ENCODE data around the gene FEM1B.

FEM1B gene

DNA sequence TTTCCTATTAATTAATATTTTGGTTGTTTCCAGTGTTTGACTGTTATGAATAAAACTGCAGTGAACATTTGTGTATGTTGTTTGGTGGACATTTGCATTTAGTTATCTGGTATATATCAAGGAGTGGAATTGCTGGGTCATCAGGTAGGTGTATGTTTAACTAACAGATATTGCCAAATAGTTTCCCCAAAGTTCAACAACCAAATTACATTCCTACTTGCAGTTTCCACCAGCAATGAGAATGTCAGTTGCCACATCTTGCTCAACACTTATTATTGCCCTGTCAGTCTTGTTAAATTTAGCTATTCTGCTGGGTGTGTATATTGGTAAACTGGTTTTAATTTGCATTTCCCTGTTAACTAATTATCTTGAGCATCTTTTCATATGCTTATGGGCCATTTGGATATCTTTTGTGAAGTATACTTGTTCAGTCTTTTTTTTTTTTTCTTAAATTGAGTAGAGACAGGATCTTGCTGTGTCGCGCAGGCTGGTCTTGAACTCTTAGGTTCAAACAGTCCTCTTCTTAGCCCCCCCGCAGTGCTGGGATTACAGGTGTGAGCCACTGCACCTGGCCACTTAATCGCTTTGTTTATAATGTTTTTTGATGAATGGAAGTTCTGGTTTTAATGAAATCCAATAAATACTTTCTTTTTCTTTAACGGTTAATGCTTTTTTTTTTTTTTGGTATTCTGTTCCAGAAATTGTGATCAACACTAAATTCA lies 7.9 kb downstream of the FEM1B start:
- no peak for DNase-seq (ENCODE audit: low read depth)

DNA sequence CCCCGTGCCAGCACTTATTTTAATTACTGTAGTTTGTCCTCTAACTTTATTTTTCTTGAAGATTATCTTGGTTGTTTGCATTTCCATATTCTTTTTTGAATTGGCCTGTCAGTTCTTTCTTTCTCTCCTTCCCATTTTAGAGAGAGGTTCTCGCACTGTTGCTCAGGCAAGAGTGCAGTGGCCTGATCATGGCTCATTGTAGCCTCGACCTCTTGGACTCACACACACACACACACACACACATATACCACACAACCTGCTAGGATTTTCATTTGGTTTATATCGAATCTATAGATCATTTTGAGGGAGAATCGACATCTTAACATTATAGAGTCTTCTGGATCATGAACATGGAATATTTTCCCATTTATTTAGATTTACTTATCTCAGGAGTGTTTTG lies 8.7 kb downstream of the FEM1B start:
- no peak for DNase-seq (ENCODE audit: low read depth)

DNA sequence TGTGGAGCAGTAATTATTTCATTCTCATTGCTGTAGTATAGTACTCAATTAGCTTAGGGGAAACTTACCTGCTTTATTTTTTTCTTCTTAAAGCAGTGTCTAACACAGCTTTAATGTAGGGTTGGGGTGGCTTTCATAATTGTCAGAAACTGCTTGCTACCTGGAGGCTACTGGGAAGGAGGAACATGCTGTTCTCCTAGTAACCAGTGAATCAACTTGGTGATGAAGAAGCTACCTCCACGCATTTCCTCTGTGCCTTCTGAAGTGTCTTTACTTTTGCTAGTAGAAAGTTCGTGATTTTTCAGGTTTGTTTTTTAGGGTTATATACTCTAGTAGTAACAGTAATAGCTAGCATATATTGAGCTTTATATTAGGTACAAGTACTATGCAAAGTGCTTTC lies 11.5 kb downstream of the FEM1B start:
- no peak for DNase-seq (ENCODE audit: low read depth)

DNA sequence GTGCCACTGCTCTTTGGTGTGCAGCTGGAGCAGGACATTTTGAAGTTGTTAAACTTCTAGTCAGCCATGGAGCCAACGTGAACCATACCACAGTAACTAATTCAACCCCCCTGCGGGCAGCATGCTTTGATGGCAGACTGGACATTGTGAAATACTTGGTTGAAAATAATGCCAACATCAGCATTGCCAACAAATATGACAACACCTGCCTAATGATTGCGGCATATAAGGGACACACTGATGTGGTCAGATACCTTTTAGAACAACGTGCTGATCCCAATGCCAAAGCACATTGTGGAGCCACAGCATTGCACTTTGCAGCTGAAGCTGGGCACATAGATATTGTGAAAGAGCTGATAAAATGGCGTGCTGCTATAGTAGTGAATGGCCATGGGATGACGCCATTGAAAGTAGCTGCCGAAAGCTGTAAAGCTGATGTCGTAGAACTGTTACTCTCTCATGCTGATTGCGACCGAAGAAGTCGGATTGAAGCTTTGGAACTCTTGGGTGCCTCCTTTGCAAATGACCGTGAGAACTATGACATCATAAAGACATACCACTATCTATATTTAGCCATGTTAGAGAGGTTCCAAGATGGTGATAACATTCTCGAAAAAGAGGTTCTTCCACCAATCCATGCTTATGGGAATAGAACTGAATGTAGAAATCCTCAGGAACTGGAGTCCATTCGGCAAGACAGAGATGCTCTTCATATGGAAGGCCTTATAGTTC lies 12.2 kb downstream of the FEM1B start:
- DNase-seq (ENCODE audit: low read depth): no peak

DNA sequence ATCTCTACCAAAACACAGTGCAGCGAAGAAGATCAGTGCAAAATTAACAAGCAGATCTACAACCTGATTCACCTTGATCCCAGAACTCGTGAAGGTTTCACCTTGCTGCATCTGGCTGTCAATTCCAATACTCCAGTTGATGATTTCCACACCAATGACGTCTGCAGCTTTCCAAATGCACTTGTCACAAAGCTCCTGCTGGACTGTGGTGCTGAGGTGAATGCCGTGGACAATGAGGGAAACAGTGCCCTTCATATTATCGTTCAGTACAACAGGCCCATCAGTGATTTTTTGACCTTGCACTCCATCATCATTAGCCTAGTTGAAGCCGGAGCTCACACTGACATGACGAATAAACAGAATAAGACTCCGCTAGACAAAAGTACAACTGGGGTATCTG lies 13.2 kb downstream of the FEM1B start:
- no peak for DNase-seq (ENCODE audit: low read depth)

DNA sequence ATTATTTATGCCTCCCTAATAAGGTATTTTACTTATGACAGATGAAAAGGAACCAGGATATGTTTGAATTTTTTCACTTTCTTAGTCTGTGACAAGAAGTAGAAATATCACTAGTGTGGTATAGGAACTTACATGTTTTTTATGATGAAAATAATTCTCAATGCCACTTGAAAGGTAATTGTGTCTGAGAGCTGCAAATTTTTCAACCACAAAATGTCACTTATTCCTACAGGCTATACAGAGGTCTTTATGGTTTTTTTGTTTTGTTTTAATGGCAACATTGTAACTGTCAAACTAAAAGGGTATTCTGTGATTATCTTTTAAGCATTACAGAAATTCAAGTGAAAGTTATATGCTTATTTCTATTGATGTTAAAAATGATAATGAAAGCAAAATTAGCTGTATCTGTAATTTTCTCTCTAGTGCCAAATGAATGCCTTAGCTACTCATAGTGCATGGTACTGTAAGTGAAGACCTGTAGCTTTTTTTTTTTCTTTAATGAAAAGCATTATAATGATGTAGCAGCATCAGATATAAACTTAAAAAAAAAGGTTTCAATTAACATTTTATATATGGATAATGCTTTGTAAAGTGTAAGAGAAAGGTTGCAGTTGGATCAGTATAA lies 14.7 kb downstream of the FEM1B start:
- DNase-seq (ENCODE audit: low read depth): no peak

DNA sequence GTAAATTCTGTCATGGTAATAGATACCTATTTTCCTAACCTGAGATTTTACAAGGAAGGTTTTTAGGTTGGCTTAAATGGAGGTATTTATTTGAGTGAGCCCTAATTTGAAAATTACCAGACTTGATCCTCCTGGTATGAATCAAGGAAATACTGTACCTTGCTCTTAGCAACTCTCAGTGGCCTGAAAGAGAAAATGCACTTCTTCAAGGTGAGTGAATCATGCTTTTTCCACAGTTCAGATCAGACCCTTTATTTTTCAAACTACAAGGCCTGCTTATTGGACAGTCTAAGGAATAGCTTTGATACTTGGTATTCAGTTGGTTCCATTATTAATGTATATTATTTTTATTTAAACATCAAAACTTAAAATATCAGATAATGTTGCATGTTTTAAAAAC lies 15.4 kb downstream of the FEM1B start:
- no peak for DNase-seq (ENCODE audit: low read depth)

DNA sequence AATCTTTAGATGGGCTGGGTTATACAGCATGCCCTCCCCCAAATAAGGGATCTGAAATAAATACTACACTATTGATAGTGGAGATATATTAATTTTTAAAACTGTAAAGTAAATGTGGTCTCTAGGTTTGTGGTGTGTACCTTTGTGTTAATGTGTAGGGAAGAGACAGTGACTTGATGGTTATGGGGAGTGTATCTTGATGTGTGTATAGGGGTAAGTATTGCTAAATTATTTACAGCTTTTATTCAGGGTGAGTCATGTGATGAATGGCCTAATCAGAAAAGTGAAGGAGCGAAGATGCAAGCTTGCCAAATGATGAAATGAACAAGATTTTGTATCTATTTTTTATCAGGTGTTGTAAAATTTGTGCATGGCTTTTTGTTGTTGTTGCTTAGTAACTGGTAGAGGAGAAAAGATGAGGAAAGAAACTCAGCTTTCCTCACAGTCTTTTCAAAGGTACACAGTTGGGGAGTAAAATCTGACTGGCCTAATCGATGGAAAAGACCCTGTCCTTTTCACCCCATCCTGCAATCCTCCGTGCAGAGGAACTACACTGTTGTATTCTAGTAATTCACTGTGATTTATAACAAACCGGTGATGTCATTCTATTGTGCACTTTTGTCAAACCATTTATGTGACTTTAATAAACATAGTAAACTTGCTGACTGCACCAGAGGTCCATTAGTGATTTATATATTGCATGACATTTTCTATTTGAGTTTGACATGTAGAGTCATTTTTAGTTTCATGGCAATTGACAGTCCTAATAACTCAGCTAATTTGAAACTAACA lies 17.7 kb downstream of the FEM1B start:
- DNase-seq (ENCODE audit: low read depth): no peak

DNA sequence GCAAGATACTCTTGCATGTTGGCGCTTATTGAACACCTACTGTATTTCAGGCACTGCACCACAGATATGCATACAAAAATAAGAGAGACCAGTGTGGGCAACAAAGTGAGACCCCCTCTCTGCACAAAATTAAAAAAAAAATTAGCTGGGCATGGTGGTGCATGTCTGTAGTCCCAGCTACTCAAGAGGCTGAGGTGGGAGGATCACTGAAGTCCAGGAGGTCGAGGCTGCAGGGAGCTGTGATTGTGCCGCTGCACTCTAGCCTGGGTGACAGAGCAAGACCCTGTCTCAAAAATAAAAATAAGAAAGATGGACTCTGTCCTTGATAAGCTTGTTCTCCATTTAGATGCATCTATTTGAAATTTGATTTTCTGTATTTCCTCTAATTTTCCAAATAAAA lies 20.8 kb downstream of the FEM1B start:
- no peak for DNase-seq (ENCODE audit: low read depth)

DNA sequence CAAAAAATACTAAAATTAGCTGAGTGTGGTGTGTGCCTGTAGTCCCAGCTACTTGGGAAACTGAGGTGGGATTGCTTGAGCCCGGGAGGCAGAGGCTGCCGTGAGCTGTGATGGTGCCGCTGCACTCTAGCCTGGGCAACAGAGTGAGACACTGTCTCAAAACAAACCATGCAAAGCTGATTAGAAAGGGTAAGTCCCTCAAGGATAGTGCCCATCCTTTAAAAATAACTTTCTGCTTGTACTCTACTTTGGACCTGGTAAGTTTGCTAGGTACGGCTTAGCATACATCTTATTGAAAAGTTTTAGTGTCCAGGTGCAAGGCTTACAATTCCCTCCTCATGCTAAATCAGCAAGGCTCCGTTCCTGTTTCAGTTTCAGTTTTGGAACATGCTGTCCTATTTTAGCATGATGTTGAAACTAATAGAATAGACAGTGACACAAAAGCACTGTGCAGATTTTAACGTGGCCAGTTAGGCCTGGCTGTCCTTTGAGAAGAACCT lies 21.4 kb downstream of the FEM1B start:
- DNase-seq (ENCODE audit: low read depth): no peak

DNA sequence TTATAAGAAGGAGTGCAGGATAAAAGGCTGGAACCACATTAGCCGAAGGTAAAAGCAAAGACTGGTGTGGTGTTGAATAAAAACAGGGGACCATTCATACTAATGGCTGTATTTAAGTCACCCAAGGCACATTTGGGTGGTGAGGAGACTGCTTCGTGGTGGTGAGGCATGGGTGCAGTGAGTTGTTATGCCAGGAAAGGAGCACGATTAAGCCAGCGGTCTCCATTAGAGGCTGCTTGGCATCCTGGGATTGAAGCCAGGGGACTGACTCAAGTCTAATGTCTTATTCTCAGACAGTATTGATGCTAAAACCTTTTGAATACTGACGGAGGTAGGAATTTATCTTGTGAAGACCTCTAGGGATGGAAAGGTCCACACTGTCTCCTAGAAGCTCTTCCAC lies 21.9 kb downstream of the FEM1B start:
- no peak for DNase-seq (ENCODE audit: low read depth)

DNA sequence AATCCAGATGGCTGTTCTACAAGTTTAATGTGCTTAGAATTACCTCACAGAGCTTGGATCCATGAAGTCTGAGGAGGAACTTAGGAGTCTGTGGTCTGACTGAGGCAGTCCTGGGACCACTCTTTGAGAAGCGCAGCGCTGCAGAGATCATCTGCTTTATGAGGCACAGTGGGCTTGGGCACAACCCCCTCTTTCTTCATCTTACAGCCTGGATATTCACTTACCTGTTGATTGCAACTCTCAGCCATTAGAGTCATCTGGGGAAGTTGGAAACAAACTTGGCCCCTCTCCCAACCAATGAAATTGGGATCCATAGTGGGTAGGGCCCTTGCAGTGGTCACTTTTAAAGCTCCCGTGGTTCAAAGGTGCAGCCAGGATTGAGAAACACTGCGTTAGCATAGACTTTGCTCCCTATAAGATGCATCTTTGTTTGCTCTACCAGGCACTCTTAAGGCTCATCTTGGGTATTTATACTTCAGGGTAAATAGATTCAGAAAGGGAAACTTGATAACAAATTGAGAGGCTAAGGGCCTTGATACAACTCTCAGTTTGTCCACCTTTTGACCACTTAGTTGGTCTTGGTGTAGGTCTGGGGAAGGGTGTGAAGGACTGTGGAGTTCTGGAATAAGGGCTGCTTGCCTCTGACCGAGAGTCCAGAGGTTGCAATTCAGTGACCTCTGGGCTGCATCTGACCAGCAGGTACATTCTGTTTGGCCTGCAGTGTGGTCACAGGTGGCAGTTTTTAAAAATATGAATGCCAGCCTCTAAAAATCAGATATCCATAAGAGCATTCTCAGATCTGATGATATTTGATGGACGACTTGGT lies 22.8 kb downstream of the FEM1B start:
- DNase-seq (ENCODE audit: low read depth): no peak

DNA sequence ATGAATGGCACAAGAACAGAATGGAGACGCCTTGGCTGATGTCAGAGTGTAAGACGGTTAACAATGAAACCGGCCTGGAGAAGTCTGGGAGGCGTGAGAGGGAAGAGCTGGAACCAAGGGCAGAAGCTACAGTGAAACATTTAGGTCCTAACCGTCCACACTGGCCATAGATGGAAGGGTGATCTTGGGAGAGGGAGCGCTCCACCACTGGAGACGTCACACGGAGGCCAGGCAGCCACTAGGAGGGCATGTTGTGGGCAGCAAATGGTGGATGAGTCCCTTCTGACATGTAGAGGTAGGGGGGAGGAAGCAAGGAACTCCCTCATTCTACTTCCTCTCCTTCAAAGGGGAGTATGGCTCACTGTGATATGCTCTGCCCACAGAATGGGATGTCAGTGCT lies 23.8 kb downstream of the FEM1B start:
- DNase-seq (ENCODE audit: low read depth): no peak

DNA sequence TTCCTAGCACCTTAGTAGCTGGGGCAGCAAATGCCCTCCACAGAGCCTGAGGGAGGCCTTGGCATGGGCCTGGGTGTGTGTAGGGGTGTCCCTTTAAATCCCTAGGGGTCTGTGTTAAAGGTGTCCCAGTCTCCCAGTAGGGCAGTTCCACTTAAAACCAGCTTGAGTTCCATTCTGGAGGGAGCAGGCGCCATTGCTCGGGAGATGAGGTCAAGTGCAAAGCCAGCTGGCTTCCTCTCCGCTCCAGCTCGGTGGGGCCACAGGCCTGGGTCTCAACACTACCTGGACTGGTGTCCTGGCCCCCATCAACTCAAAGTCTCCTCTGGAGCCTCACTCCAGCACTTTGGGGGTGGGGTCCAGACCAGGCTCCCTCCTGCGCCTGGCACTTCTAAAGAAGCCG lies 25.2 kb downstream of the FEM1B start:
- DNase-seq (ENCODE audit: low read depth): no peak

DNA sequence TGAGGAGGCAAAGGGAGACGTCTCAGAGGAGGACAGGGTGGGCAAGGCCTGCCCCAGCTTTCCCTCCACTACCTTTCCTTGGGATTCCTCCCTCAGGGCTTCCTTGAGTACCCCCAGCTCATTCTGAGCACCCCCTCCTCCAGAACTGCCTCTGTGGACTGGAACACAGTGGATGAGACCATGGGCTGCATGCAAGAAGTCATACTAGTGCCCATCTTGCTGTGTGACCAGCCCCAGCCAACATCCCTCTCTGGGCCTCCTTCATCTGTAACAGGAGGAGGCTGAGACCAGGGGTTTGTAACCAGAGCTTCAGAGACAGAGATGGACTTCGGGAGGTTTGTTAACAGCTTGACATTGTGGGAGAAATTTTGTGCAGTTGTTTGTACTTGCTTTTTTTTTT lies 25.6 kb downstream of the FEM1B start:
- DNase-seq (ENCODE audit: low read depth): no peak

DNA sequence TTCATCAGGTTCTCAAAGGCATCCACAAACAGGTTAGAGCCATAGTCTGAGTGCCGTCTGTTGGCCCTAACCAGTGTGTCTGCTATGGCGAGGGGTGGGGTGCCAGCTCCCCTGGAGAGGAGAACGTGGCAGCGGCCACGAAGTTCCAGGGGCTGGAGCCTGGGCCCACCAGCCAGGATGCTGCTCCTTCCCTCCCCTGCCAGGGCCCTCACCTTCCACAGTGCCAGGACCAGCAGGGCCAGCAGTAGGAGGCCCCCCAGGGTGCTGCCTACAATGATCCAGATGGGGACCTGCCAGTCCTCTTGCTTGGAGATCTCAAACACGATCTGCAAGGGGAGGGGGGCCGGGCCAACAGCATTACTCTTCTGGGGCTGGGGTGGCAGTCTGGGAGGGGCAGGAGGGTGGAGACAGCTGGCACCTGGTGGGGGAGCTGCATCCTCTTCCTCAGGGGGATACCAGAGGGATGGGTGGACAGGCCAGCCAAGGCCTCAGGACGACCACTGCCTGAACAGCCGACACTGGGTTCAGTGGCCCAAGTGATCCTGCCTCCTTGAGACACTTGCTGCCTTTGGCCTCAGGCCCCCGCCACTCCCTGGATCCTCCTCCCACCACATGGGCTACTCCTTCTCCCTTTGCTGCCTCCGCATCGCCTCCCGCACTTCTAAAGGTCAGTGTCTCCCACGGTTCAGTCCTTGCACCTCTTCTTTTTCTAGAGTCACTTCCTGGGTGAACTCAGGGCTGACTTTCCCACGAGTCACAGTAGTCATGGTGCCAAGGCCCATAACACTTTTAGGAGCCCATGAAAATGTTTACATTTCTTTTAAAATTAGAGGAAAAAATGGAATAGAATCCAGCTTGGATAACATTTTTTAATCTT lies 26.3 kb downstream of the FEM1B start:
- no peak for DNase-seq (ENCODE audit: low read depth)

DNA sequence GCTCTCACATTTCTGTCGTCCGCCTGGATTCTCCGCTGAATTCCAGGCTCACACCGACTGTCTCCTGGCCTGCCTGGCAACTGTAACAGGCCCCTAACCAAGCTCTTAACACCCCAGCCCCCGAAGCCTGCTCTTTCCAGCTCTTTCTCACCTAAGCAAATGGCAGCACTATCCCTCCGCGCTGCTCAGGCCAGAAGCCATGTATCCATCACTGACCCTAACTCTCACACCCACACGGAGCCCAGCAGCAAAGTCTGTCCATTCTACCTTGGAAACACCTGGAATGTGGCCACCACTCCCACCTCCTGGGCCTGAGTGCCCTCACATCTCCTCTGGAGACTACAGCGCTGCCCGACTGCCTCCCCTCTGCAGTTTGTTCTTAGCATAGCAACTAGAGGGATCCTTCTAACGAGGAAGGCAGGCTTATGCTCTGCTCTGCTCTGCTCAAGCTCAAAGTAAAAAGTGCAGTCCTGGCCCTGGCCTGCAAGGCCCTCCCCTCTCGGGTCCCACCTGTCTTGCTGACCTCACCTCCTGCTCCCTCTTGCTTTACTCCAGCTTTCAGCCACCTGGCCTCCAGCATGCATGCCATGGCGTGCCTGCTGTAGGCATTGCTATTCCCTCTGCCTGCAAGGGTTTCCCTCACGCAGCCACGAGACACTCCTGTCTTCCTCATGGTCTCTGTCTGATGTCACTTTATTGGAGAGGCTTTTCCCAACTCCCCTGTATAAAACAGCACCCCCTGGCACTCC lies 27.2 kb downstream of the FEM1B start:
- no peak for DNase-seq (ENCODE audit: low read depth)

DNA sequence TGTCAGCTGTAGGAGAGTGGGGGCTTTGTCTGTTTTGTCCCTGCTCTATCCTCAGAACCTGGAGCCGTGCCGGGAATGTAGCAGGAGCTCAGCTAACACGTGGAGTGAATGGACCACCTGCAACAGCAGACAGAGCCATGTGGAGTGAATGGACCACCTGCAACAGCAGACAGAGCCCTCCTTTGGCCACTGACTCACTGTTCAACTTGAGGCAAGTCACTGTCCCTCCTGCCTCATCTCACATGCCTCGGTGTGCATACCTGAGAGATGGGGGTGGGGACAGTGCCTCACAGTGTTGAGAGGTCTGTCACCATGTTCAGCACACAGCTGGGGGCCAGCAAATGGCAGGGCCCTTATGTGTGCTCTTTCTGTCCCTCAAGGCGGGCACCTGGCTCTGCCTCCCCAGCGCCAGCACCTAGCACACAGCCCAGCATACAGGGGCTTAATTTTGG lies 27.9 kb downstream of the FEM1B start:
- no peak for DNase-seq (ENCODE audit: low read depth)

DNA sequence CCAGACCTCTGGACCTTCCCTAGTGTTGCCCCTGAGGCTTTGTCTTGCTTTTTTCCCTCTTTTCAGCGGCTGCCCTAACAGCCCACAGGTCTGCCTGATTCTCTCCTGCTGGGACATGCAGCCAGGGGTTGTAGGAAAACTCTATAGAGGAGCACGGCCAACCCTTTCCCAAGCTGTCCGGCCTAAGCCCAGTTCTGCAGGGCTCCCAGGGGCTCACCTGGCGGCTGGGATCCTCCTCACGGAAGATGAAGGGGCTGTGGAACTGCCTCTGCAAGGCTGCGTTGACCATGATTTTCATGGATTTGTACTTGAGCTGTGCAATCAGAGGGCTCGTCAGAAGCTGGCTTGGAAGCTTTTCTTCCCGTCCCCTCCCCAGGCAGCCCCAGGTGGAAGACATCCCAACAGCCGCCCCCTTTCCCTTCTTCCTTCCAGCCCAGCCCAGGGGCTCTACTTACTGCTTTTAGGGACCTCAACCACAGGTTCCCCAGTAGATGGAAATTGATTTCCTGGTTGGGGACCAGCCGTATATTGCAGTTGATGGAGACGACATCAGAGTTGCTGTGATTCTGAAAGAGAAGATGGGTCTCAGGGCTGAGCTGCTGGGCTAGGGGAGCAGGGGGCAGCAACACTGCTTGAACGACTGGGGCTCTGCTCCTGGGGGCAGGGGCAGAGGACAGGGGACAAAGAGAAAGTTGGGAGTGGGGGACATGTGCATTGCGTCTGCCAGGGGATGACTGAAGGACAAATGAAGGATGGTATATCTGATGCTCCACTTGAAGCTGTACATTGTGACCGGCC lies 29.8 kb downstream of the FEM1B start:
- DNase-seq (ENCODE audit: low read depth): no peak
